Upper lobe of right lung (tissue), 1 donor: ENCODE results near the gene RPLP1. TPM values are rescaled to one million over a fixed set of nuclear protein-coding genes. Genes with fewer than 3 reads are reported as not detected.

ENCODE experiments used
- ATAC-seq: fragments of 200-7000 bp; cut with Tn5 transposase; one replicate; pipeline ENCODE4 v1.9.1; 2020; ENCODE audit warnings: mild to moderate bottlenecking, moderate library complexity
- DNase-seq: peaks from one replicate; pipeline ENCODE4 v3.0.0-alpha.2; 2020
- H3K27ac ChIP-seq: fragments of 200-600 bp; one replicate; pipeline ENCODE4 v1.8.0; 2022
- H3K27me3 ChIP-seq: fragments of 200-600 bp; one replicate; pipeline ENCODE4 v1.8.0; 2022; ENCODE audit warnings: mild to moderate bottlenecking
- H3K36me3 ChIP-seq: fragments of 200-600 bp; one replicate; pipeline ENCODE4 v1.8.0; 2022
- H3K4me1 ChIP-seq: fragments of 200-600 bp; one replicate; pipeline ENCODE4 v1.8.0; 2022
- H3K4me3 ChIP-seq: fragments of 200-600 bp; one replicate; pipeline ENCODE4 v1.8.0; 2022; ENCODE audit warnings: mild to moderate bottlenecking
- H3K9me3 ChIP-seq: fragments of 200-600 bp; one replicate; pipeline ENCODE4 v1.8.0; 2022
- intact Hi-C: fragments of 100-400 bp; cut with DNase I; formaldehyde crosslinking; loops from one replicate; pipeline ENCODE4 v1.11.0; 2022
- total RNA-seq: library from RNA; stranded (reverse); fragmentation: NEBNext Ultra II Directional; extraction: Animal tissue kit (Norgen Biotek cat#: 25700); gene quantifications from one replicate; pipeline ENCODE4 v1.2.1, GENCODE V29; 2021
- TF ChIP-seq, protein P1 (sequence below): fragments of 200-600 bp; IDR thresholded peaks from one replicate; pipeline ENCODE4 v1.8.0; 2022; ENCODE audit warnings: antibody characterized with exemption
- donor health status: DM: no; HTN: yes; CAD: no; lungs with severe emphysema.

The RPLP1 gene
- total RNA-seq, 1 donor from 2014 or later = 1,255 TPM

- Histone ChIP-seq H3K27me3 (no peaks in the 10 kb centered on the region), H3K9me3 (no peaks in the 10 kb centered on the region), H3K27ac (no peak overlapping the region), H3K4me1 (no peaks in the 10 kb centered on the region), H3K36me3 (no peaks in the 10 kb centered on the region), H3K4me3 (no peak overlapping the region)
- ATAC-seq (peak; percentile 5), DNase-seq (no peak)
- intact Hi-C loops = no loop called here
- TF ChIP-seq, protein P1, sequence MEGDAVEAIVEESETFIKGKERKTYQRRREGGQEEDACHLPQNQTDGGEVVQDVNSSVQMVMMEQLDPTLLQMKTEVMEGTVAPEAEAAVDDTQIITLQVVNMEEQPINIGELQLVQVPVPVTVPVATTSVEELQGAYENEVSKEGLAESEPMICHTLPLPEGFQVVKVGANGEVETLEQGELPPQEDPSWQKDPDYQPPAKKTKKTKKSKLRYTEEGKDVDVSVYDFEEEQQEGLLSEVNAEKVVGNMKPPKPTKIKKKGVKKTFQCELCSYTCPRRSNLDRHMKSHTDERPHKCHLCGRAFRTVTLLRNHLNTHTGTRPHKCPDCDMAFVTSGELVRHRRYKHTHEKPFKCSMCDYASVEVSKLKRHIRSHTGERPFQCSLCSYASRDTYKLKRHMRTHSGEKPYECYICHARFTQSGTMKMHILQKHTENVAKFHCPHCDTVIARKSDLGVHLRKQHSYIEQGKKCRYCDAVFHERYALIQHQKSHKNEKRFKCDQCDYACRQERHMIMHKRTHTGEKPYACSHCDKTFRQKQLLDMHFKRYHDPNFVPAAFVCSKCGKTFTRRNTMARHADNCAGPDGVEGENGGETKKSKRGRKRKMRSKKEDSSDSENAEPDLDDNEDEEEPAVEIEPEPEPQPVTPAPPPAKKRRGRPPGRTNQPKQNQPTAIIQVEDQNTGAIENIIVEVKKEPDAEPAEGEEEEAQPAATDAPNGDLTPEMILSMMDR = peak; percentile 6
These were observed 42.3 kb upstream of the RPLP1 start for GRCh38 chr15:69410248-69410874.

GRCh38 chr15:69412274-69412673 lies 40.3 kb upstream of the RPLP1 start:
- ATAC-seq (no peak), DNase-seq (no peak)
- Histone ChIP-seq H3K36me3 (no peaks in the 10 kb centered on the region), H3K27me3 (no peaks in the 10 kb centered on the region), H3K27ac (no peak overlapping the region), H3K4me1 (no peaks in the 10 kb centered on the region), H3K9me3 (no peaks in the 10 kb centered on the region), H3K4me3 (no peak overlapping the region)
- intact Hi-C loops = no loop called here
- TF ChIP-seq, protein P1 = no peak

DNA sequence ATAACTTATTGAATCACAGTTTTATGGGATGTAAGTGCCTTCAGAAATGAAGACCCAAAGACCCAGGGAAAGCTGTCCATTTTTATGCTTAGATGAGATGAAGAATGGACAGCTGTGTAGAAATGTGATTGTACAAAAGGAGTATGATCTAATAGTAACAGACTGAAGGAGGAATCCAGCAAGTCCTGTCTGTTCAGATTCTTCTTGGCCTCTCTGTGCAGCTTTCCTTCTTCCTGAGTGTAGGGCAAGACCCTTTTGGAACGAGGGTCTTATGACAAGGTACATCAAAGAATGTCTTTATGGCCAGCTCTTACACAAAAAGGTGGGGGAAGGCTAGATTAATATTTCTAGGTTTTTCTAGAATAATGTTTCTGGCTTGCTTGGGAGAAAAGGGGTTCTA lies 39.9 kb upstream of the RPLP1 start:
- ATAC-seq = no peak
- no peaks in the 10 kb centered on the region for H3K27me3 ChIP-seq

DNA sequence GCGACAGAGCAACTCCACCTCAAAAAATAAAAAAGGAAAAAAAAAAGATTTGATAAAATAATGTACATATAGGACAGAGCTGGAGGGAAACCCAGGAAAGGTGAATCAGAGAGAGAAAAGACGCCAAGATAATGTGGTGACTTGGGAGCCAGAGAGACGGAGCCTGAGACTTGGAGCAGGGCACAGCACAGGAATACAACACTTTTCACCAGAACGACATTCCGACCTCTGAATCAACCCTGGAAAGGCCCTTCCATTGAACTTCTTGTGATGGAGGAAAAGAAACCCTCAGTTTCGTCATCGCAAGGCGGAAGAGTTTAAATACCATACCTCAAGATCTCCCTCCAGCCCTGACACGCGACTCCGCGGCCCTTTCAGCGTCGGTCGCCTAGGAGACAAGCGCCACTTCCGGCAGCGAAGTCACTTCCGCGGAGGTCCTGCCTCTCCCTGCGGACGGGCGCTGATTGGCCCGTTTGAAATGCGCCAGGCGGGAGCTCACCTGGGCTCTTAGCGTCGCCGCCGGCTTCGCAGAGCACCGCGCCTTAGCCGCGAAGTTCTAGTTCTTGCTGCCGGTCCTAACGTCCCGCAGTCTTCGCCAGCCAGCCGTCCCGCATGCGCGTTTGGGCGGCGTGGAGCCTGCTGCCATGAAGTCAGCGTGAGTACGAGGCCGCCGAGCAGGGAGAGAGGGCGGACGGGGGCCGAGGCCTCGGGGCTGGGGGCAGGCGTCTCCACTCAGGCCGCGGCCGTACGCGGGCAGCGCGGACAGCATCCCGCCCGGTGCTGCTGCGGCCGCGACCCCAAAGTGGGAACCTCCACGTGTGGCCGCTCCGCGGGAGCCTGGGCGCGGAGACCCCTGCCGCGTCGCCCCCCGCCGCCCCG lies 38.6 kb upstream of the RPLP1 start, which contains the start of gene KIF23:
TSS of gene KIF23 (plus strand) at position 528 of the 879 bp plus-strand sequence. CDS start at position 645, 117 bp downstream.
- TF ChIP-seq, protein P1 = no peak
- Histone ChIP-seq H3K9me3 (no peaks in the 10 kb centered on the region), H3K36me3 (no peaks in the 10 kb centered on the region), H3K27ac (peak within 1 kb of the TSS; percentile 9), H3K27me3 (no peaks in the 10 kb centered on the region), H3K4me3 (peak within 1 kb of the TSS; percentile 80), H3K4me1 (no peaks in the 10 kb centered on the region)
- intact Hi-C loops = no loop called here
- DNase-seq (peak; percentile 95), ATAC-seq (peak; percentile 98)

More for the DNA sequence above, 39.9 kb upstream of the RPLP1 start:
- no peaks in the 10 kb centered on the region for H3K9me3 ChIP-seq
- no peaks in the 10 kb centered on the region for H3K4me1 ChIP-seq
- DNase-seq = no peak
- no peak overlapping the region for H3K4me3 ChIP-seq
- intact Hi-C loops = no loop called here
- no peaks in the 10 kb centered on the region for H3K36me3 ChIP-seq
- no peak overlapping the region for H3K27ac ChIP-seq
- TF ChIP-seq, protein P1 = no peak

- Histone ChIP-seq H3K4me1 (no peaks in the 10 kb centered on the region), H3K27me3 (no peaks in the 10 kb centered on the region), H3K4me3 (peak overlapping the region; percentile 80), H3K27ac (peak overlapping the region; percentile 9), H3K36me3 (no peaks in the 10 kb centered on the region), H3K9me3 (no peaks in the 10 kb centered on the region)
- TF ChIP-seq, protein P1 = no peak
- peak; percentile 76 for ATAC-seq
- intact Hi-C loops = no loop called here
- no peak for DNase-seq
These were observed 37.9 kb upstream of the RPLP1 start for GRCh38 chr15:69414701-69415167.
